ENCODE data around the gene COL23A1.

DNA sequence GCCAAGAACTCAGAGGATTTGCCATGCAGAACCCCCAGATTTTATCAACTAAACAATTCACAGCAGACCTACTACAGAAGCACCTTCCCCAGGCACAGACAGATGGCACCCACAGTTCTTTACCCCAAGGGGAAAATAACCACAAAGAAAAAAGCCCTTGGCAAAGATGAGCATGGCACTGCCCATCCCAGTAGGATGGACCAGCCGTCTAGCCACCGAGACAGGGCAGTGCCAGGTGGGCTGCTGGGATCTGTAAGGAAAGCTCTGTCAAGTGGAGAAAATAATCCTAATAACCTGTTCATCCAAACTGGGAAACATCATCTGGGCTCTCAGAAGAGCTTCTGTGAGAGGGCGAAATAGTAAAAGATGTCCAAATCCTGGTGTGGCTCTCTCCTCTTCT, 130.0 kb downstream of the COL23A1 start:
- TF ChIP-seq POLR2A (IDR thresholded peaks at IDR 0.05; ENCODE audit: low read length) (no peak), GATA1 (IDR thresholded peaks at IDR 0.05; ENCODE audit: low read depth, low read length) (no peak)
